Stimulated activated CD4-positive, alpha-beta T cell treated with anti-CD3 and anti-CD28 coated beads, Interleukin-1b, Interleukin-23, amount 100 ng/mL, for 4 hours (primary cell): ENCODE results near the gene SLC5A4.
"Not testable (repeated sequence)": the region's sequence is repeated elsewhere in the genome, so short reads cannot be mapped to it uniquely, and the experiment has no call there.

Source experiments
- DNase-seq, 2 donors: peaks; one replicate each; pipeline ENCODE4 v3.0.0-alpha.2; 2020; ENCODE audit warnings: low read depth in 2 of 2

Gene SLC5A4

DNA sequence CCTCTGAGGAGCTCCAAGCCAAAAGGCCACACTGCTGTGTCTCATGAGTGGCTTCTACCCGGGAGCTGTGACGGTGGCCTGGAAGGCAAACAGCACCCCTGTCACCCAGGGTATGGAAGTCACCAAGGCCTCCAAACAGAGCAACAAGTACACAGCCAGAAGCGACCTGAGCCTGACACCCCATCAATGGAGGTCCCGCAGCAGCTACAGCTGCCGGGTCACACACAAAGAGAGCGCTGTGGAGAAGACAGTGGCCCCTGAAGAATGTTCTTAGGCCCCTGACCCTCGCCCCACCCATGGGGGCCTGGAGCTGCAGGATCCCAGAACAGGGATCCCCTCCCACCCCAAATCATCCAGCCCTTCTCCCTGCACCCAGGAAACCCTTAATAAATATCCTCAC is 55.2 kb downstream of the SLC5A4 start:
- DNase-seq, result no peak

DNA sequence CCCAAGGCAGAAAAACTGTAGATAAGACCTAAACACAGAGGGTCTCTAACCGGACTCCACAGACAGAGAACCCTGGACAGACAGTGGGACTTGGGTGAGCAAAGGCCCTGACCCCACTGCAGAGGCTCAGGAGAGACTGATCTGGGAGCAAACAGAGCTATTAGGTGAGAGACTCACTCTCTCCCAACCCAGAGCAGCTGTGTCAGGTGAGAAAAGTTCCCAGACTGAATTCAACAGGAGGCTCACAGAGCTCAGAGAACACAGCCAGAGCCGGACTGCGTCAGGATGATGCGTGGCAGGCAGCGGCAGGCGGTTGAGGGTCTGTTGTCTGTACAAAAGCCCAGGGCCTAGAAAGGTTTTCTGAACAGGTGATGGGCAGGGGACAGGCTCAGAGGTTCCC is 55.8 kb downstream of the SLC5A4 start:
- no peak for DNase-seq

DNA sequence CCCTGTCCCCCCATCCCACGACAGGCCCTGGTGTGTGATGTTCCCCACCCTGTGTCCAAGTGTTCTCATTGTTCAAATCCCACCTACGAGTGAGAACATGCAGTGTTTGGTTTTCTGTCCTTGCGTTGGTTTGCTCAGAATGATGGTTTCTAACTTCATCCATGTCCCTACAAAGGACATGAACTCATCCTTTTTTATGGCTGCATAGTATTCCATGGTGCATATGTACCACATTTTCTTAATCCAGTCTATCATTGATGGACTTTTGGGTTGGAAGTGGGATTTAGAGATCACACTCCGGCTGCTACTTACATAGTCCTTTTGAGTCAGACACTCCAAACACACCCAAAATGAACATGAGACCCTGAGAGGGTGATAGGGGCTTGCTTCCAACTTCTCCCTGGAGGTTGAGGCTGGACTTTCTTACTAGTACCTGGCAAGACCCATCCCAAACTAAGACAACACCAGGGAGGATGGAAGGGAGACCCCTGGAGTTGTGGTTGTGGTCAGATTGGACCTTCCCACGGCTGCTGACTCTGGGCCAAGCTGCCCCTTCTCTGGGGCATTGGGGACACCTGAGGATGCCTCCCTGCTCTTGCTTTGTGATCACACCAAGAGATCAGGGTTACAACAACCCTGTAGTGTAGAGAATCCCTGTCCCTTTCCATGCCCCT is 57.5 kb downstream of the SLC5A4 start:
- not testable (repeated sequence) for DNase-seq

DNA sequence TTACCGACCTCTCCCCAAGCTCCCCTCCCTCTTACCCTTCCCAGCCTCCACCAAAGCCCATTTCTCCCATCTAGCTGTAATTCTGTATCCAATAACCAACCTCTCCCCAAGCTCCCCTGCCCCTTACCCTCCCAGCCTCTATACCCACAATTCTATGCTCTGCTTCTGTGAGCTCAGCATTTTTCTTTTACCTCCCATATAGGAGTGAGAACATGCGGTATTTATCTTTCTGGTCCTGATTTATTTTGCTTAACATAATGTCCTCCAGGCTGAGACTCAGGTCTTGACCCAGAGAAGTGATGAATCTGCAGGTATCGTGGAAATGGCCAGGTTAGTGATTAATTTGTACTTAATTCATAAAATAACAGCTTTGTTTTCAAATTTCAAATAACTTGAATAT is 59.2 kb downstream of the SLC5A4 start:
- DNase-seq, result not testable (repeated sequence)

DNA sequence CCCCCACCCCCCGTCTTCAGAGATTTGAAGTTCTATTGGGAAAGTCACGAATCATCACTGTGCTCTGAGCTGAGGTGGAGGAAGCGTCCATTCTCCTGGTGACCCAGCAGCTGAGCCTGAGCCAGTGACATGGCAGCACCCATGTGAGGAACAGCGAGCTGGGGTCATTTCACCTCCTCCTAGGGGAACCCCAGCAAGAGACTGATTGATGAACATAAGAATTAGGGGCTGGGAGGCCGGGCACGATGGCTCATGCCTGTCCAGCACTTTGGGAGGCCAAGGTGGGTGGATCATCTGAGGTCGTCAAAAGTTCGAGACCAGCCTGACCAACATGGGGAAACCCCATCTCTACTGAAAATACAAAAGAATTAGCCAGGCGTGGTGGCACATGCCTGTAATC is 61.8 kb downstream of the SLC5A4 start:
- DNase-seq, result not testable (repeated sequence)

DNA sequence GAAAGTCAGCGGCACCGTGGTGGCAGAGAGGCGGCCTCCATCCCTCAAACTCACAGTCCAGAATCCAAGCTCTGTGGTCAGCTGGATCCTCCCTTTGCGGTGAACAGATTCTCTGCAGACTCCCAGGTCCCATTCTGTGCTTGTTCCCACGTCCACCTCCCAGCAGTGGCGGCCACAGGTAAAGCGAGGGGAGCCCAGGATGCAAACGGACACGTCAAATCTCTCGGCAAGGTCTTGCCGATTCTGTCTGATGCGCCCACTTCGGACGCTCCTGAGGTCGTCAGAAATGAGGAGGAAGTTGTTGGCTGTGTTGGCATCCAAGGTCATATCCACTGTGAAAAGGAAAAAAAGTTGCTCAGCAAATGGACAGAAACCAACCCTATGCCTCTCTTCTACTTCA is 64.1 kb downstream of the SLC5A4 start:
- DNase-seq, result not testable (repeated sequence)

DNA sequence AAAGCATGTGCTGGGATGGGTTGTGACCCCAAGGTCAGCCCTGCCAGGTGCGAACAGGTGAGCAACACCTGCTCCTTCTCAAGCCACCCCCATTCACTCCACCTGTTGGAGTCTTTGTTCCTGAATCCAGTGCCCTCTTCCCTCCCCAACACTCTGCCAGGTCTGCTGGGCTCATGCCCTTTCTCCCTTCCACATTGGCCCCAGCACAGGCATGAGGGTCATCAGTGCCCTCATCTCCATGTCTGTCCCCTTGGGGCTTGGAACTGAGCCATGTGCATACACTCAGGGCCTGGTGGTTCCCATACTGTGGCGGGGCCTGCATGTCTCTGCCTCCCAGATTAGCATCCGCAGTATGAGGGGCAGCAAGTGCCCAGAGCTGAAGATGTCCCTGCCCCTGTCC is 69.3 kb downstream of the SLC5A4 start:
- no peak for DNase-seq

DNA sequence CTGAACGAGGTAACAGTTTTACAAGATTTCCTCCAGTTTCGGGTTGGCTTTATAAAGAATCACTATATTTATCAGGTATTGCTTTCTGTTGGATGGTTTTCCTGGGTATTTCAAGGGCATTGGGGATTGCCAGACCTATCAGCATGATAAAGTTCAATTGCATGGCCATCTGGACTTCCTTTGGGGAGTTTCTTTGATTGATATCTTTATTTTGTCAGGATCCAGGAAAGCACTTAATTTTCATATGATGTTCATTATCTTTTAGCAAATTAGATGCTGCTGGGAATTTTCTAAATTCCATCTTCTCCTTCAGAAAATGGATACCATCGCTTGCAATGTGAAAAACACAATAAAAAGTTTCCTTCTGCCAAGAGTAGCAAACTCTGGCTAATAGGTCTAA is 71.5 kb downstream of the SLC5A4 start:
- no peak for DNase-seq

DNA sequence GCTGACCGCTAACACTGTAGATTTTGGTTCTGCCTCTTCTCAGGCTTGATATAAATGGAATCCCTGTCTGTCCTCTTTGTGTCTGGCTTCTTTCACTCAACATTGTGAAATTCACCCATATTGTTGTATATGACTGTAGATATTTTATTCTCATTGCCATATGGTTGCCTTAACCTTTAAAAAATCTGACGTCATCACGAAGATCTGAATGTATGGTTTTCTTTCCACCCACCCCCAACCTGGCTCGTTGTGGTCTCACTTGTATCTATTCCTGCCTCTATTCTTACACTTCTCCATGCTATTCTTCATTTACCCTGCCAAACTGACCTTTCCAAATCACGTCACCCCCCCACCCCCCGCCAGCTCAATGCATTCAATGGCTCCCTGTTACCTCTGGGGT is 74.1 kb downstream of the SLC5A4 start:
- DNase-seq, result no peak

DNA sequence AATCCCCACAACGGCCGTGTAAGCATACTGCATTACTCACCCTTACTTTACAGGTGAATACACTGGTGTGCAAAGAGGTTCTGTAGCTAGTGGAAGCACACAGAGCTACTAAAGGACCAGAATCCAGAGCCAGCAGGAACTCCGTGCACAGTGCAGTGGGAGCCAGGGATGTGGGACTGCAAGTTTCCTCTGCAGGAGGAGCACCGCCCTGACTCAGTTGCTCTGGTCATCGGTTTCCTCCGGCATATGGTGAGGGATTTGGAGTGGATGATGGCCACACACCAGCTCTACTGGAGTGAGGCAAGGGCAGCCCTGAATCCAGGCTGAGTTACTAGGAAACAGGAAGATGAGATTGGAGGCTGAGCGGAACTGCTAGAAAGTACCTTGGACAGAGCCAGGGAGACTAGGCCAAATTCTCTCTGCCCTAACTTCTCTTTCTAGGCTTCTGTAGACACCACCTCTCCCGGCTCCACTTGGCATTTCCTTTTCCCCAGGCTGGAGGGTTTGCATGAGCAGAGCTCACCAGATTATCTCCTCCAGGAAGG is 77.9 kb downstream of the SLC5A4 start:
- no peak for DNase-seq

DNA sequence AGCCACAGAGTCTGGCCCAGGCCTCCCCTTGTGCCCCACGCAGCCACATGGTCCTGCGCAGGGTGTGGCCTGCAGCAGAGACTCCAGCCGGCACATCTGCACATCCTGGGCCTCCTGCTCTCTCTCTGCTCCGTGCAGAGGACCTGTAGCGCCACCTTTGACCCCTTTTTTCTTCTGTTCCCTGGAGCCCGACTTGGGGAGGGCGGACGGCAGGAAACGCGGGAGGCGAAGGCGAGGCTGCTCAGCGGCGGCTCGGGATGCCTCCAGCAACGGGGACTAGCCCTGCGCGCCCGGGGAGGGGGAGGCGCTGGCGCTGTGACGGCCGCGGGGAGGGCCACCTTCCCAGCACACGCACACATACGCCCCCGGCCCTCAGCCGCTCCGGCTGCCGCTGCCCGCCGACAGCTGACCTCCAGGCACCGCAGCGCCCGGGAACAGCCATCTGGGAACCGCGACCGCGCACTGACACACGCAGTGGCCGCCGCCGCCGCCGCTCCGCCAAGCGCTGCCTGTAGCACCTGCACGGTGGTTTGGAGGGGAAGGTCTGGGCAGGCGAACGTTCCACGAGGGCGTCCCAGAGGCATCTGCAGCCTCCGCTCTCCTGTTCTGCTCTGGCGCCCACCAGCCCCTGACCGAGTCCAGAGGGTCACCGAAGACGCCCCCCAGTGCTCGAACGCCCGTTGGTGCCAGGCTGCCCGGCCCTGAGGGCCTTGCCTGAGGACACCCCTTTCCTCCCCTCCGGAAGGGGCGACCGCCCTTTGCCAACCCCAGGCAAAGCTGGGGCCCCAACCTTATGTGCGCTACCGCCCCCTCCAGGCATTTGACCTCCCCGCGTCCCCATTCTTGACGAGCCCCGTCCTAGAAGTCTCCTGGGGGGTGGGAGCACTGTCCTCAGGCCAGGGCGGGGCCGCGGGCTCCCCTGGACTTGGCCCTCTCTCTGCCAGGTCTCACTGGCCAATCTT is 79.2 kb downstream of the SLC5A4 start:
- no peak for DNase-seq

DNA sequence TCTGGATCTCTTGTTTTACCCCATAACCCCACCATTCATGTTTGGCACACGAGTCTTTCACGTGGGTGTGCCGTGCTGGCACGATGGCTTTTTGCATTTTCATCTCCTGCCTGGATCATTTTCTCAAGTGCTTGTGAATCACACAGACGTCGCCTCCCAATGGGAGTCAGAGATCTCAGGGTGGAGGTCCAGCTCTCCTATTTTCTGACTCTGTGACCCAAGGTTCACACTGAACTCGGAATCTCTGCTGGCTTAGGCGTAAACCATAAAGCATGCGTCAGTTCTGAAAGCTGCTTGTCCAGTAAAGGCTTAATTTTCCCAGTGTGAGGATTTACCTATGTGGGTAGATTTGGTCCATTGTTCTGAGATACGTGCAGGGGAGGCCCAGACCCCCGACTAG is 80.0 kb downstream of the SLC5A4 start:
- DNase-seq, result no peak
